Suppressor macrophage (primary cell): ENCODE results near the gene CCL17.

Experiments used
- DNase-seq, 4 experiments: peaks; one replicate each; pipeline ENCODE4 v3.0.0-alpha.2; 2020 to 2022

CCL17 gene

GRCh38 chr16:57377080-57377841 is 27.3 kb upstream of the CCL17 start:
- DNase-seq = no peak

- no peak for DNase-seq
These were observed 25.0 kb upstream of the CCL17 start for GRCh38 chr16:57379579-57379978.

GRCh38 chr16:57380671-57381462 is 23.7 kb upstream of the CCL17 start:
- DNase-seq = peak; percentile 59 to 69 (median 64)

- DNase-seq = no peak
These were observed 22.6 kb upstream of the CCL17 start for GRCh38 chr16:57381791-57382534.

GRCh38 chr16:57382535-57383275 is 21.9 kb upstream of the CCL17 start:
- DNase-seq = no peak

GRCh38 chr16:57383276-57384247 is 21.0 kb upstream of the CCL17 start:
- peak in 1 of 4 experiments; percentile 26 for DNase-seq

GRCh38 chr16:57384248-57385070 is 20.1 kb upstream of the CCL17 start:
- peak; percentile 59 to 82 (median 76) for DNase-seq

GRCh38 chr16:57385083-57385482 is 19.5 kb upstream of the CCL17 start:
- DNase-seq = no peak

GRCh38 chr16:57386381-57386951 is 18.1 kb upstream of the CCL17 start:
- no peak for DNase-seq

- DNase-seq = no peak
These were observed 16.8 kb upstream of the CCL17 start for GRCh38 chr16:57387598-57388354.

GRCh38 chr16:57388359-57389086 is 16.0 kb upstream of the CCL17 start:
- DNase-seq = no peak

GRCh38 chr16:57389087-57389468 is 15.5 kb upstream of the CCL17 start:
- DNase-seq = no peak

GRCh38 chr16:57390636-57391295 is 13.8 kb upstream of the CCL17 start:
- no peak for DNase-seq

GRCh38 chr16:57391300-57391699 is 13.3 kb upstream of the CCL17 start:
- no peak for DNase-seq

GRCh38 chr16:57391708-57392107 is 12.9 kb upstream of the CCL17 start:
- DNase-seq = no peak

GRCh38 chr16:57392694-57393093 is 11.9 kb upstream of the CCL17 start:
- no peak for DNase-seq

GRCh38 chr16:57394444-57394843 is 10.1 kb upstream of the CCL17 start:
- DNase-seq = peak in 1 of 4 experiments; percentile 20

GRCh38 chr16:57395026-57395425 is 9.5 kb upstream of the CCL17 start:
- no peak for DNase-seq
